ENCODE data around the gene SIRT1.
A peak's percentile ranks its signal among the peaks of the same experiment; 100 is the strongest.
"Not testable (repeated sequence)": the region's sequence is repeated elsewhere in the genome, so short reads cannot be mapped to it uniquely, and the experiment has no call there.

Gene SIRT1

GRCh38 chr10:67878133-67878532, 6.3 kb upstream of the SIRT1 start:
- DNase-seq, result no peak

GRCh38 chr10:67883710-67884312, 645 bp upstream of the SIRT1 start:
- DNase-seq, result no peak

GRCh38 chr10:67884842-67885670, 600 bp downstream of the SIRT1 start:
- peak; percentile 79 for DNase-seq

GRCh38 chr10:67893637-67894036, 9.2 kb downstream of the SIRT1 start:
- no peak for DNase-seq

GRCh38 chr10:67903581-67903980, 19.1 kb downstream of the SIRT1 start:
- no peak for DNase-seq

GRCh38 chr10:67912331-67912946, 28.0 kb downstream of the SIRT1 start:
- DNase-seq, result no peak

GRCh38 chr10:67914777-67915340, 30.4 kb downstream of the SIRT1 start:
- no peak for DNase-seq

- no peak for DNase-seq
Measured at GRCh38 chr10:67917169-67917568, 32.7 kb downstream of the SIRT1 start.

- no peak for DNase-seq
Measured at GRCh38 chr10:67917679-67918078, 33.2 kb downstream of the SIRT1 start.

GRCh38 chr10:67921065-67921464, 36.6 kb downstream of the SIRT1 start:
- no peak for DNase-seq

GRCh38 chr10:67923551-67923950, 39.1 kb downstream of the SIRT1 start:
- DNase-seq, result no peak

GRCh38 chr10:67924136-67924535, 39.7 kb downstream of the SIRT1 start:
- DNase-seq, result no peak

- DNase-seq, result no peak
Measured at GRCh38 chr10:67925449-67926005, 41.1 kb downstream of the SIRT1 start.

GRCh38 chr10:67926951-67927350, 42.5 kb downstream of the SIRT1 start:
- DNase-seq, result no peak

GRCh38 chr10:67933199-67933598, 48.7 kb downstream of the SIRT1 start:
- DNase-seq, result no peak

GRCh38 chr10:67934336-67934735, 49.9 kb downstream of the SIRT1 start:
- no peak for DNase-seq

- no peak for DNase-seq
Measured at GRCh38 chr10:67935223-67935622, 50.8 kb downstream of the SIRT1 start.

GRCh38 chr10:67936416-67936815, 52.0 kb downstream of the SIRT1 start:
- no peak for DNase-seq

- no peak for DNase-seq
Measured at GRCh38 chr10:67943917-67944316, 59.5 kb downstream of the SIRT1 start.

- DNase-seq, result no peak
Measured at GRCh38 chr10:67955614-67956013, 71.2 kb downstream of the SIRT1 start.

GRCh38 chr10:67959839-67960476, 75.5 kb downstream of the SIRT1 start:
- DNase-seq, result no peak

- DNase-seq, result no peak
Measured at GRCh38 chr10:67965456-67965855, 81.0 kb downstream of the SIRT1 start.

- DNase-seq, result not testable (repeated sequence)
Measured at GRCh38 chr10:67966035-67966434, 81.6 kb downstream of the SIRT1 start.
